ENCODE results near the gene SMC1A. TPM values are rescaled to one million over a fixed set of nuclear protein-coding genes. Genes with fewer than 3 reads are reported as not detected.

The SMC1A gene
- total and polyA plus RNA-seq, 10 of the 15 experiments (the other 5 are each of a cell fraction or from before 2014, with no cell fraction given), result 25.6 to 158 (median 78.0) TPM

- 49% methylated on average over 2 of the region's 2 CpGs for WGBS (ENCODE audit: insufficient coverage, insufficient replicate concordance, low lambda C conversion rate, missing lambda C conversion rate)
- RAD21 ChIA-PET (ENCODE audit: unreplicated experiment), result no interaction called here
- in situ Hi-C loops (cut with MboI), result no loop called here
- TF ChIP-seq IRF4 (IDR thresholded peaks at IDR 0.05; ENCODE audit: low read depth, low read length) (no peak), CREM (IDR thresholded peaks at IDR 0.05; ENCODE audit: low read depth) (no peak), E2F8 (IDR thresholded peaks at IDR 0.05; ENCODE audit: low read depth, partially characterized antibody) (no peak), SP1 (IDR thresholded peaks at IDR 0.05; ENCODE audit: low read depth, low read length) (no peak), GABPA (IDR thresholded peaks at IDR 0.05; ENCODE audit: low read depth) (no peak), FOS (IDR thresholded peaks at IDR 0.05; ENCODE audit: borderline replicate concordance, extremely low read depth, insufficient read length) (no peak), JUNB (IDR thresholded peaks at IDR 0.05) (no peak), CUX1 (IDR thresholded peaks at IDR 0.05; ENCODE audit: insufficient replicate concordance, low read depth, low read length) (no peak), SMAD1 (IDR thresholded peaks at IDR 0.05; ENCODE audit: low read depth, partially characterized antibody) (no peak), ZSCAN29 (IDR thresholded peaks at IDR 0.05) (no peak), BACH1 (IDR thresholded peaks at IDR 0.05; ENCODE audit: borderline replicate concordance) (no peak), CEBPZ (IDR thresholded peaks at IDR 0.05; ENCODE audit: low read depth, low read length) (no peak), RB1 (IDR thresholded peaks at IDR 0.05; ENCODE audit: borderline replicate concordance) (no peak)
Measured at GRCh38 chrX:53362449-53362848, 60.0 kb downstream of the SMC1A start.

More at GRCh38 chrX:53362449-53362848, 60.0 kb downstream of the SMC1A start:
- H3K27me3 ChIP-seq (replicated peaks in 1 of 2; ENCODE audit: control insufficient read depth in 2 of 2, insufficient read depth in 2 of 2, low read length in 1 of 2), result no peaks in the 10 kb centered on the region
- no peak overlapping the region for H3K9ac ChIP-seq (ENCODE audit: control insufficient read depth, insufficient read depth, low read length)
- H3K27ac ChIP-seq (ENCODE audit: control insufficient read depth, insufficient read depth), result no peak overlapping the region
- no peaks in the 10 kb centered on the region for H4K20me1 ChIP-seq (ENCODE audit: control insufficient read depth, insufficient read depth)
- BruUV-seq (replicated peaks), result no TSS peak
- no peaks in the 10 kb centered on the region for H3K4me1 ChIP-seq (ENCODE audit: control insufficient read depth, insufficient read depth, low read length)
- no peak for ATAC-seq
- no peak for FAIRE-seq
- intact Hi-C loops (cut with micrococcal nuclease; ENCODE audit: unreplicated experiment), result no loop called here
- ChIA-PET POLR2A (interaction anchor here (0.6 kb wide), 1 partner anchor 9 kb away, joined by 3 read pairs; no protein-coding TSS in a partner anchor), CTCF (interaction anchor here (0.6 to 1.4 kb wide), 3 partner anchors 13 to 120 kb away, joined by 3 to 5 read pairs (median 3); no protein-coding TSS in a partner anchor), SMC1A (ENCODE audit: uncharacterized antibody, unreplicated experiment) (no interaction called here)
- H3K4me3 ChIP-seq, result no peak overlapping the region
- H3K36me3 ChIP-seq (ENCODE audit: control insufficient read depth in 2 of 2, insufficient read depth in 2 of 2, low read length in 1 of 2), result no peaks in the 10 kb centered on the region
- DNase-seq (ENCODE audit: low read depth, low spot score), result no peak
- H3K9me3 ChIP-seq (replicated peaks; ENCODE audit: control insufficient read depth, insufficient read depth, low read length), result no peaks in the 10 kb centered on the region
- no peak overlapping the region for H3K4me2 ChIP-seq (ENCODE audit: control insufficient read depth, insufficient read depth)
- H2AFZ ChIP-seq (ENCODE audit: control insufficient read depth, low read depth, low read length), result no peak overlapping the region
- no peaks in the 10 kb centered on the region for H3K79me2 ChIP-seq (ENCODE audit: control insufficient read depth, insufficient read depth, low read length)
